Retinal pigment epithelial cell (primary cell): ENCODE results near the gene SERPIND1.
A peak's percentile ranks its signal among the peaks of the same experiment; 100 is the strongest.

ENCODE experiments used
- DNase-seq: peaks from one replicate; pipeline ENCODE4 v3.0.0-alpha.2; 2010; ENCODE audit warnings: low read depth
- H3K4me3 ChIP-seq: 2 replicates; pipeline ENCODE4 v1.5.1; 2011; ENCODE audit warnings: mild to moderate bottlenecking, low read length, control low read depth, moderate library complexity
- TF ChIP-seq, protein P1 (sequence below): conservative IDR thresholded peaks from 2 replicates; pipeline ENCODE4 v1.5.1; 2011; ENCODE audit warnings: low read depth, low read length, control low read depth, inconsistent platforms

The SERPIND1 gene

GRCh38 chr22:20783844-20784723, 10.2 kb downstream of the SERPIND1 start:
- TF ChIP-seq, protein P1, sequence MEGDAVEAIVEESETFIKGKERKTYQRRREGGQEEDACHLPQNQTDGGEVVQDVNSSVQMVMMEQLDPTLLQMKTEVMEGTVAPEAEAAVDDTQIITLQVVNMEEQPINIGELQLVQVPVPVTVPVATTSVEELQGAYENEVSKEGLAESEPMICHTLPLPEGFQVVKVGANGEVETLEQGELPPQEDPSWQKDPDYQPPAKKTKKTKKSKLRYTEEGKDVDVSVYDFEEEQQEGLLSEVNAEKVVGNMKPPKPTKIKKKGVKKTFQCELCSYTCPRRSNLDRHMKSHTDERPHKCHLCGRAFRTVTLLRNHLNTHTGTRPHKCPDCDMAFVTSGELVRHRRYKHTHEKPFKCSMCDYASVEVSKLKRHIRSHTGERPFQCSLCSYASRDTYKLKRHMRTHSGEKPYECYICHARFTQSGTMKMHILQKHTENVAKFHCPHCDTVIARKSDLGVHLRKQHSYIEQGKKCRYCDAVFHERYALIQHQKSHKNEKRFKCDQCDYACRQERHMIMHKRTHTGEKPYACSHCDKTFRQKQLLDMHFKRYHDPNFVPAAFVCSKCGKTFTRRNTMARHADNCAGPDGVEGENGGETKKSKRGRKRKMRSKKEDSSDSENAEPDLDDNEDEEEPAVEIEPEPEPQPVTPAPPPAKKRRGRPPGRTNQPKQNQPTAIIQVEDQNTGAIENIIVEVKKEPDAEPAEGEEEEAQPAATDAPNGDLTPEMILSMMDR, result peak; percentile 81
- H3K4me3 ChIP-seq, result no peak overlapping the region
- DNase-seq, result no peak

DNA sequence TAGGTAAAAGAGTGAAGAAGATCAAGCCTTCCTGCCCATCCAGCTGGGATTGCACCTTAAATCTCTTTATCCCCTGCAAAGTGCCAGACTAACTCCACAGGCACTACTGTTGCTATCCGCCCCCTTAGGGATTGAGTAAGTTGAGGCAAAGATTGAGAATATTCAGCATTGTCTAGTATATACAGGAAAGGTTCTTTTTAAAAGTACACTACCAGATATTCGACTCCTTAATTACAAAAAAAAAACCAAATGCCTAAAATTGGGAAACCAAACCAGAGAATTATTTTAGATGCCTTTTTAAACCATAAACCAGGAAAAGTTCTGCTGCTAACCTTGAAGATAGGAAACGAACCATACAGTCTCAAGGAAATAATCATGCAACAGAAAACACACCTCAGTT, 11.5 kb downstream of the SERPIND1 start:
- no peak overlapping the region for H3K4me3 ChIP-seq
- no peak for DNase-seq
- TF ChIP-seq, protein P1, result no peak

DNA sequence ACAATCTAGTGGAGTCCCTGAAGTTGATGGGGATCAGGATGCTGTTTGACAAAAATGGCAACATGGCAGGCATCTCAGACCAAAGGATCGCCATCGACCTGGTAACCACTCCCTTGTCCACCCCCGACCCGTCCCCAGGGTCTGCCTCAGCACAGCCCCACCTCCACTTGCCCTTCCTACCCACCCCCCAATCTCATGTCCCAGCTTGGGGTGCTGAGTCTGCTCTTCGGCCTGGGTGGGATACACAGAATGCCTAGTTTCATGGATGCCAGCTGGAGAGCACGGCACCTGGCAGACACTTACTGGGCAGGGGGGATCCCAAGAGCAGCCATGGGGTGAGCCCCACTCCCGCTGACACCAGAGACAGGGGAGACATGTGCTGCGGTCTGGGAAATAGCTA, 12.1 kb downstream of the SERPIND1 start:
- no peak for DNase-seq
- TF ChIP-seq, protein P1, result no peak
- no peak overlapping the region for H3K4me3 ChIP-seq

DNA sequence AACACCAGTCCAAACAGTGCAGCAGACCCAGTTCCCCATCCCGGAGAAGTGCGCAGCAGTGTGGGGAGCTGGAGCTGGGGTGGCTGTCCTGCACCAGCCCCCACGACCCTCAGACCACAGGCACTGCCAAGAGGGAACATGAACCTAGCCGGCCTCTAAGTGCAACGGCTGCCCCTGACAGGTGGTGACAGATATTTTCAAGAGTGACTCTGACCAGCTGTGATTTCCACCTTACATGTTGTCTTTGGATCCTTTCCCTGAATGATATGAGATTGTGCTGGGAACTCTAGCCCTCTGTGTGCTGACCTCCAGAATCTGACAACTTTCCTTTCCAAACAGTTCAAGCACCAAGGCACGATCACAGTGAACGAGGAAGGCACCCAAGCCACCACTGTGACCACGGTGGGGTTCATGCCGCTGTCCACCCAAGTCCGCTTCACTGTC, 12.6 kb downstream of the SERPIND1 start:
- TF ChIP-seq, protein P1, result no peak
- DNase-seq, result no peak
- H3K4me3 ChIP-seq, result no peak overlapping the region

DNA sequence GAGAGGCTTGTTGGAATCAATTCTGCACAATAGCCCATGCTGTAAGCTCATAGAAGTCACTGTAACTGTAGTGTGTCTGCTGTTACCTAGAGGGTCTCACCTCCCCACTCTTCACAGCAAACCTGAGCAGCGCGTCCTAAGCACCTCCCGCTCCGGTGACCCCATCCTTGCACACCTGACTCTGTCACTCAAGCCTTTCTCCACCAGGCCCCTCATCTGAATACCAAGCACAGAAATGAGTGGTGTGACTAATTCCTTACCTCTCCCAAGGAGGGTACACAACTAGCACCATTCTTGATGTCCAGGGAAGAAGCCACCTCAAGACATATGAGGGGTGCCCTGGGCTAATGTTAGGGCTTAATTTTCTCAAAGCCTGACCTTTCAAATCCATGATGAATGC, 13.3 kb downstream of the SERPIND1 start:
- DNase-seq, result no peak
- TF ChIP-seq, protein P1, result no peak

DNA sequence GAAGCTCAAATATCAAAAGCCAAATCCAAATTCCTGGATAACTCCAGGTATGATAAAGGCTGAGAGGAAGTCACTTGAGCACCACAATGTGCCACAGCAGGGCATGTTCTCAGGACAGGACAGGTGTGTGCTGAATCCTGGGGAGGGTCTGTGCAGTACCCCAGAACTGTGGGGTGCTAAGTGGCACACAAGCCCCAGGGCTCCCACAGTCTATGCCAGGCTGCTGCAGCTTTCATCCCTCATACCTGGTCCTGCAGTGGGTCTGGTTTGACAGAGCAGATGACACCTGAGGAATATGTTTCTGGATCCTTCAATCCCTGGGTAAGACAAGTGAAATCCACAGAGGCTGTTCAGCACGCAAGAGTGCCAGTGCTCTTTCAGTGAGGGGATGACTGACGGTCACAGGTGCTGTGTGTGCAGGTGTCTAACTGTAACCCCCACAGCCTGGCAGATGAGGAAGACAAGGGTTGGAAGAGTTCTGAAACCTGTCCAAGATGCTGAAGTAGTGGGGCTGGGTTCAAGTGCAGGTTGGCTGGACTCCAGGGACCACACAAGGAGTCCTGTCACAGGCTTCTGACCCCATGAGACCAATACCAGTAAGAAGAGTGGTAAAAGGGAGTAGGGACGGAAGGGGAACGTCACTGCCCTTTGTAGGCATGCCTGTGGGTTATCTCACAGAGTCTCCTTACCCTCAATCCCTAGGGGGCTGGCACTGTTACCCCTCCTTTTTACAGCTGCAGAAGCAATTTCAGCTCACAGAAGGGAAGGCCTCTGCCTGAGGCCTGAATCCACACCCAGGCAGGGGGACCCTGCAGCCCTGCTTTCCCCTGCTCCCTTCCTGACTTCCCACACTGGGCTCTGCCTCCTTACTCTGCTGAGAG, 14.1 kb downstream of the SERPIND1 start:
- DNase-seq, result no peak
- TF ChIP-seq, protein P1, result no peak

More for the DNA sequence above, 13.3 kb downstream of the SERPIND1 start:
- H3K4me3 ChIP-seq, result no peak overlapping the region

More for the DNA sequence above, 14.1 kb downstream of the SERPIND1 start:
- H3K4me3 ChIP-seq, result no peak overlapping the region
